DOHH2 (cell line): ENCODE measurements around the gene MZF1.

Experiments
- EZH2phosphoT487 ChIP-seq: fragments of 200-600 bp; sonication (generic); IDR thresholded peaks from 2 replicates; pipeline ENCODE4 v1.6.1; 2017; ENCODE audit warnings: borderline replicate concordance, mild to moderate bottlenecking, antibody characterized with exemption, low read length, moderate library complexity, mixed read lengths
- TF ChIP-seq, protein P1 (sequence below): fragments of 200-600 bp; sonication (generic); IDR thresholded peaks from one replicate; pipeline ENCODE4 v1.5.1; 2014; ENCODE audit warnings: antibody characterized with exemption, mild to moderate bottlenecking, low read depth, low read length; ENCODE audit not compliant: poor library complexity, severe bottlenecking

DNA sequence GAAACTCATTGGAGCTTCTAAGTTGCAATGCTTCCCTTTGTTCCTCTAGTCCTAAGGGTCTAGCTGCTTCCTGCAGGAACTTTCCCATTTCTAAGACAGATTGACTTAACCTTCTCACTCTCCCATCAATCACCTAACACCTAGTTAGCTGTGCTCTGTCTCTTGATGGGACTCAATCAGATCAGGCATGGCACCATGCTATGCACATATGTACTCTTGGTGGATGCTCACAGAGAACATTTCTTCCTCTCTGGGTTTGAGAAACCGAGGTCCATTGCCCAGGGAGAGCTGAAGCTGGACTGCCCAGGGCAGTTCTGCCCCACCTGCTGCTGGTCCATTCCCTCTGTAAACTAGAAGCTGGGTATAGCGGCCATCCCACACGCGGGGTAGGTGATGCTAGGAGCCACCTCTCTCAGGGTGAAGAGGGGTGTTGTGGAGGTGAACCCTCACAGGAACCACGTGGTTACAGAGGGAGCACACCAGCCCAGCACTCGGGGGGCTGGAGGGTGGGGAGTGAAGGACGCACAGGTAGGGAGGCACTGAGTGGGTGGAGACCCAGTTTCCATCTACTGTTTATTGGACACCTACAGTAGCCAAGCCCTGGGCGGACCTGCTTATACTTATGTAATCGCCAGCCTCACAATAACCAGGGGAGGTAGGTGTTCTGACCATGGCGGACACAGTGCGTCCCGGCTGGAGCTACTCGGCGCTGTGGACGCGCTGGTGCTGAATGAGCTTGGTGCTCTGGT lies 11.6 kb downstream of the MZF1 start:
- TF ChIP-seq, protein P1, sequence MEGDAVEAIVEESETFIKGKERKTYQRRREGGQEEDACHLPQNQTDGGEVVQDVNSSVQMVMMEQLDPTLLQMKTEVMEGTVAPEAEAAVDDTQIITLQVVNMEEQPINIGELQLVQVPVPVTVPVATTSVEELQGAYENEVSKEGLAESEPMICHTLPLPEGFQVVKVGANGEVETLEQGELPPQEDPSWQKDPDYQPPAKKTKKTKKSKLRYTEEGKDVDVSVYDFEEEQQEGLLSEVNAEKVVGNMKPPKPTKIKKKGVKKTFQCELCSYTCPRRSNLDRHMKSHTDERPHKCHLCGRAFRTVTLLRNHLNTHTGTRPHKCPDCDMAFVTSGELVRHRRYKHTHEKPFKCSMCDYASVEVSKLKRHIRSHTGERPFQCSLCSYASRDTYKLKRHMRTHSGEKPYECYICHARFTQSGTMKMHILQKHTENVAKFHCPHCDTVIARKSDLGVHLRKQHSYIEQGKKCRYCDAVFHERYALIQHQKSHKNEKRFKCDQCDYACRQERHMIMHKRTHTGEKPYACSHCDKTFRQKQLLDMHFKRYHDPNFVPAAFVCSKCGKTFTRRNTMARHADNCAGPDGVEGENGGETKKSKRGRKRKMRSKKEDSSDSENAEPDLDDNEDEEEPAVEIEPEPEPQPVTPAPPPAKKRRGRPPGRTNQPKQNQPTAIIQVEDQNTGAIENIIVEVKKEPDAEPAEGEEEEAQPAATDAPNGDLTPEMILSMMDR, result no peak
- TF ChIP-seq EZH2phosphoT487, result no peak
